ENCODE results near the gene ARID5A.
A peak's percentile ranks its signal among the peaks of the same experiment; 100 is the strongest.
"Not testable (repeated sequence)": the region's sequence is repeated elsewhere in the genome, so short reads cannot be mapped to it uniquely, and the experiment has no call there.

ARID5A gene

DNA sequence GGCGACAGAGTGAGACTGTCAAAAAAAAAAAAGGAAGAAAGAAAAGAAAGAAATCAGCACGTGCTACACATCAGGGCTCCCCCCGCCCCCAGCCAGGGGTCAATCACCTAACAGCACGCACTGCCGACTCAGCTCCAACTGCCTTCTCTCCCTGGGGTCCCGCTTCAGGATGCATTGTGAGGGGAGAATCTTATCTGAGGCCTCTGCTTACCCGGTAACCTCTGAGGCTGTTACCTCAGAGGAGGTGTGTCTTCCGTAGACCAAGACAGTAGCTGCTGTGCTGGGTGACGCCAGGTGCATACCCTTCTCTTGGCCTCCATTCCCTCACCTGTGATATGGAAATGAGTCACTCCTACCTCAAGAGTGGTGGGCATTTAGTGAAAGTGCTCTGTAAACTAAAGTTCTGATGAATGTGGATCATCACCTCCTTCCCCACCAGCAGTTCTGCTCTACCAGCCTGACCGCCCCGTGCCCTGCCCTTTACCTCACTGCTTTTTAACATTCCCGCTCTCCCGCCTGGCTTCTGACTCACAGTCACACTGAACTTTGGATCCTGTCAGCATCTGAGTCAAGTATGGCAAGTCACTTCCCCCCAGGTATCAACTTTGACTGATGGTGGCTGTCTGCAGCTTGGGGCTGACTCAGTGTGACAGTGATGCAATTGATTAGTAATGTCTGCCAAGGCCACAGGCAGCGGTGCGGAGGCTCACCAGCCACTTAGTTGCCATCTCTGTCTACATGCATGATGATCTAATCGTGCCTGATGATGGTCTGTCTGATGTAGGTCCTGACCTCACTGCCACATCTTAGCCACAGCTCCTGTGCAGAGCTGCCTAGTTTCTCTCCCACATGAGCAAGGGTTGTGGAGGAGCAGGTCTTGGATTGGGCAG is 20.1 kb downstream of the ARID5A start:
- peak; percentile 49 for DNase-seq (ENCODE audit: low read depth)

- not testable (repeated sequence) for DNase-seq (ENCODE audit: low read depth)
Observed at GRCh38 chr2:96557421-96557820, 20.9 kb downstream of the ARID5A start.

- no peak for DNase-seq (ENCODE audit: low read depth)
Observed at GRCh38 chr2:96558061-96558460, 21.5 kb downstream of the ARID5A start.

- no peak for DNase-seq (ENCODE audit: low read depth)
Observed at GRCh38 chr2:96558485-96558884, 21.9 kb downstream of the ARID5A start.

- DNase-seq (ENCODE audit: low read depth): no peak
Observed at GRCh38 chr2:96564026-96564425, 27.5 kb downstream of the ARID5A start.

DNA sequence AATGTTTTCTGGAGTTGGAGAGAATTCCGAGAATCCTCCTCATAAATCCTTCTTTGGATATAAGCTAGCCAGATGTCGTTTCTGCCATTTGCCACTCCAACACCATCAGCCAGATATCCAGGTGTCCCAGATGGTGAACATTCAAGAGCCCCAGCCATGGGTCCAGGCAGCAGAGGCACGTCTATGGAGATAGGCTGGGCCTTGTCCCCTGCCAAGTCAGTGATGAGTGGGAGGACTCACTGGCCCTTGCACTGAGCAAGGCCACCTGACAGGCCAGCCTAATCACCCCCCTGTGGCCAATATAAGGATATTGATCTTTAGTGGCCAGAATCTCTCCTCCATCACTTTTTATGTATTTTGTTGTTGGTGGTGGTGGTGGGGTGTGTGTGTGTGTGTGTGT is 28.0 kb downstream of the ARID5A start:
- DNase-seq (ENCODE audit: low read depth): no peak

GRCh38 chr2:96565111-96565510 is 28.6 kb downstream of the ARID5A start:
- DNase-seq (ENCODE audit: low read depth): no peak

DNA sequence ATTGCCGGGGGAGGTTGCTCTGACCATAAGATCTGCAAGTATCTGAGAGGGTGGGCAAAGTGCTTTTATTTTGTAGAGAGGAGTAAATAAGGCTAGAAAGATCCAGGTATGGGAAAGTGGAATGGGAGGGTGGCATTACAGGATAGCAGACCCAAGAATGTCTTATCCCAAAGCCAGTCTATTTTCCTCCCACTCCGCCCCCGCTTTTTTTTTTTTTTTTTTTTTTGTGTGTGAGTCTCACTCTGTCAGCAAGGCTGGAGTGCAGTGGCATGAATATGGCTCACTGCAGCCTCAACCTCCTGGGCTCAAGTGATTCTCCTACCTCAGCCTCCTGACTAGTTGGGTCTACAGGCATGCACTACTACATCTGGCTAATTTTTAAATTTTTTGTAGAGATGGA is 31.5 kb downstream of the ARID5A start:
- no peak for DNase-seq (ENCODE audit: low read depth)

GRCh38 chr2:96574364-96574763 is 37.8 kb downstream of the ARID5A start:
- DNase-seq (ENCODE audit: low read depth): no peak

GRCh38 chr2:96575785-96576456 is 39.4 kb downstream of the ARID5A start:
- DNase-seq (ENCODE audit: low read depth): no peak

- no peak for DNase-seq (ENCODE audit: low read depth)
Observed at GRCh38 chr2:96577501-96577900, 40.9 kb downstream of the ARID5A start.

GRCh38 chr2:96578731-96579130 is 42.2 kb downstream of the ARID5A start:
- DNase-seq (ENCODE audit: low read depth): no peak

GRCh38 chr2:96579422-96579821 is 42.9 kb downstream of the ARID5A start:
- DNase-seq (ENCODE audit: low read depth): no peak

GRCh38 chr2:96580771-96581170 is 44.2 kb downstream of the ARID5A start:
- no peak for DNase-seq (ENCODE audit: low read depth)

DNA sequence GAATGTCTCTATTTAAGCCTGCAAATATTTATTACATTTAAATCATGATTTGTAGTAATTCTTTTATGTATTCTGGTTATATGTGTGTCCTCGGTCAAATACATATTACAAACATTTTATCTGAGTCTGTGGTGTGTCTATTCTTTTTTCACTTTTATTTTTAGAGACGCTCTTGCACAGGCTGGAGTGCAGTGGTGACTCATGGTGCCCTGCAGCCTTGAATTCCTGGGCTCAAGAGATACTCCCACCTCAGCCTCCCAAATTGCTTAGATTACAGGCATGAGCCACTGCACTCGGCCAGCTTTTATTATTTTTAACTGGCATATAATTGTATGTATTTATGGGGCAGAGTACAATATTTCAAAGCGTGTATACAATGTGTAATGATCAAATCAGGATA is 47.5 kb downstream of the ARID5A start:
- no peak for DNase-seq (ENCODE audit: low read depth)

- DNase-seq (ENCODE audit: low read depth): no peak
Observed at GRCh38 chr2:96587843-96588242, 51.3 kb downstream of the ARID5A start.

- no peak for DNase-seq (ENCODE audit: low read depth)
Observed at GRCh38 chr2:96591054-96591453, 54.5 kb downstream of the ARID5A start.

- no peak for DNase-seq (ENCODE audit: low read depth)
Observed at GRCh38 chr2:96591494-96591893, 54.9 kb downstream of the ARID5A start.

DNA sequence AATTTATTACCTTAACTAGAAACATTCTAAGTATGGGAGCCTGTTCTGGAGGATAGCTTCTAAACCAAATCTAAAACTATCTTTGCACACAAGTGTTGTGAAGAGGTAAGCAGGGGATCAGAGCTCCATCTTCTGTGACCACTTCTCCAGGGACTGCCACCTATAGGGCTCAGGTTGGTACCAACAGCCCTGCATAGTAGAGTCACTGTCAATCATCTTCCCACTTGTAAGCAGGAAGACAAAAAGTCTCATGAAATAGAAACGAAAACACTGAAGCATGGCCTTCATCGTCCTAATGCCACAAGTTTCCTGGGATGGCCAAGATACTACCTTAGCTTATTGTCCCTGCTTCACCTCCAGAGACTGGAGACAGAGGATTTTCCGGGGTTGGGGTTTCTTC is 57.7 kb downstream of the ARID5A start:
- no peak for DNase-seq (ENCODE audit: low read depth)

DNA sequence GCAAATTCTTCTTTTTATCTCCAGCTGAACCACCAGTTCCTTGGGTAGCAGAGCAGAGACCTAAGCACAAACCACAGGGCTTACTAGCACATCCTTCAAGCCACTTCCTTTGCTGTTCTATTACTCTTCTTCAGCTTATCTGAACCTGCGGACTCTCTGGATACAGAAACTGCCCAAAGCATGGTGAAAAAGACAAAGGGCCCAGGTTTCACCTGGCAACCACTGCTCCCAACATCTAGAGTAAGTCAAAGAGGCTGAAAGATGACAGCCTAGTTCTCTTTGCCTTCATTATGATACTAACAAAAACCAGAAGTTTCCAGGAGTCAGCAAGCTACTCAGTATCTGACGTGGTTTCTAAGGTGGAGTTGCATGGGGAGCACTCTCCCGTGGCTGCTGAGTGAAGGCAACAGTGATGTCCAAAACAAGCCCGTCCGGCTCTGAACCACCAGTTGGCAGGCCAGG is 58.2 kb downstream of the ARID5A start:
- DNase-seq (ENCODE audit: low read depth): no peak

DNA sequence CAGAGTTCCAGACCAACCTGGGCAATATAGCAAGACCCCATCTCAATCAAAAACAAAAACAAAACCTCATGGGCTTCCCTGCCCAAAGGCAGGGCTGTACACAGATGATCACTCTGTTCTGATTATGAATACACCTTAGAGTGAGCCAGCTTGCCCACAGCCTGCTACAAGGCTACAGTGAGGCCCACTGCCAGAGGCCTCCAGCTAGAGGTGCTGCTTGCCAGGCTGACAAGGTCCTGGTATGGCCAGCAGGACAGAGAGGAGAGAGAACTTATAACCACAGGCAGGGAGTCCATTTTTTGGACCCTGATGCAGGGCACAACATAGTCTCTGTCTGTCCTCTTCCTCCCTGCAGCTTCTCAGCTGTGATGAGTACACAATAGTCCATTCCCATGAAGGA is 60.0 kb downstream of the ARID5A start:
- DNase-seq (ENCODE audit: low read depth): no peak

- DNase-seq (ENCODE audit: low read depth): no peak
Observed at GRCh38 chr2:96599941-96600340, 63.4 kb downstream of the ARID5A start.

Data from activated T-helper 9 cell treated with anti-CD3 and anti-CD28 coated beads, Interleukin-2, amount 50 U/mL, for 16 hours (primary cell).